Activated CD8-positive, alpha-beta memory T cell treated with anti-CD3 and anti-CD28 coated beads for 36 hours (primary cell): ENCODE results near the gene CD4. TPM values are rescaled to one million over a fixed set of nuclear protein-coding genes. Genes with fewer than 3 reads are reported as not detected.

Experiments
- CTCF ChIA-PET: fragments of 350-600 bp; sonication (Branson Sonifier 250); formaldehyde crosslinking; loops from one replicate; lab custom pipeline; 2021; ENCODE audit warnings: antibody characterized with exemption; lab: Charles Lee
- POLR2A ChIA-PET: fragments of 350-600 bp; sonication (Branson Sonifier 250); formaldehyde crosslinking; loops from one replicate; lab custom pipeline; 2021; ENCODE audit warnings: antibody characterized with exemption; lab: Charles Lee
- total RNA-seq, 2 experiments: library from RNA; stranded (reverse); gene quantifications; one replicate each; pipeline ENCODE4 v1.2.3, GENCODE V29; 2021

Gene CD4
- total RNA-seq, 2 experiments from 2014 or later: 1.4 to 1.6 TPM

DNA sequence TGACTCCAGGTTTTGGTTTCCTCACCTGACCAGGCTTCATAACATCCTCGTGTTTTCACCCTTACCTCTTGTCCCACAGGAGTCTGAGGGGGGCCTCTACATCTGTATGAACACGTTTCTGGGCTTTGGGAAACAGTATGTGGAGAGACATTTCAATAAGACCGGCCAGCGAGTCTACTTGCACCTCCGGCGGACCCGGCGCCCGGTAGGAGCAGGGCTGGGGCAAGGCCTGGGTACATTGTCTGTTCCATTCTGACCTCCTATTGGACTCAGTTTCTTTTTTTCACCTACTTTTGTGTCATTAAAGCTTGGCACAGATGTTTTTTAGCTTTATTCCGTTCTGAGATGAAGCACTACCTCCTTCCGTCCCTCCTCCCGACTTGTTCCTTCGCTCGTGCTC, 66.0 kb downstream of the CD4 start:
- POLR2A ChIA-PET: interaction anchor here (5.0 kb wide), 1 partner anchor 13 kb away, joined by 49 read pairs; the partner anchor contains the start of gene TPI1
- CTCF ChIA-PET: interaction anchor here (0.7 to 4.9 kb wide), 3 partner anchors 12 to 20 kb away, joined by 3 to 63 read pairs (median 7); partner anchors contain the start of gene TPI1

DNA sequence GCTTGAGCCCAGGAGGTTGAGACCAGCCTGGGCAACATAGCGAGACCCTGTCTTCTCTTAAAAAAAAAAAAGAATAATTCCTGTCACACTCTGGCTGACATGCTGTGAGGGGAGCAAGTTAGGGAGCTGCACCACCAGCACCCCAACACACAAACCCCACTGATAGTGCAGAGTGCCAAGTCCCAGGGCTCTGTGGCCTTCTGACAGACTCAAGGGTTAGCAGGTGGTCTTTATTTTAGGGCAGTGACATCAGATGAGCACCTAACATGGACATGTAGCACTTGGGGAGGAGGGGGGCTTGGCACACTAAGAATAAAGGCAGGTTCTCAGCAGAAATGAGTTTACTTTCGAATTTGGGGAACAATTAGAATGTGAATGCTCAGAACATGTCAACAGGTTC, 69.5 kb downstream of the CD4 start:
- ChIA-PET CTCF (interaction anchor here (1.0 to 1.5 kb wide), 2 partner anchors 11 to 33 kb away, joined by 3 read pairs; no protein-coding TSS in a partner anchor), POLR2A (interaction anchor here (0.9 kb wide), 1 partner anchor 13 kb away, joined by 3 read pairs; no protein-coding TSS in a partner anchor)

- ChIA-PET CTCF (interaction anchor here (1.5 kb wide), 1 partner anchor 34 kb away, joined by 3 read pairs; no protein-coding TSS in a partner anchor), POLR2A (no interaction called here)
Observed at GRCh38 chr12:6860116-6860515, 70.8 kb downstream of the CD4 start.

GRCh38 chr12:6860942-6861341, 71.6 kb downstream of the CD4 start:
- POLR2A ChIA-PET: no interaction called here
- CTCF ChIA-PET: interaction anchor here (1.2 to 1.4 kb wide), 3 partner anchors 8 to 11 kb away, joined by 5 to 7 read pairs (median 5); no protein-coding TSS in a partner anchor

DNA sequence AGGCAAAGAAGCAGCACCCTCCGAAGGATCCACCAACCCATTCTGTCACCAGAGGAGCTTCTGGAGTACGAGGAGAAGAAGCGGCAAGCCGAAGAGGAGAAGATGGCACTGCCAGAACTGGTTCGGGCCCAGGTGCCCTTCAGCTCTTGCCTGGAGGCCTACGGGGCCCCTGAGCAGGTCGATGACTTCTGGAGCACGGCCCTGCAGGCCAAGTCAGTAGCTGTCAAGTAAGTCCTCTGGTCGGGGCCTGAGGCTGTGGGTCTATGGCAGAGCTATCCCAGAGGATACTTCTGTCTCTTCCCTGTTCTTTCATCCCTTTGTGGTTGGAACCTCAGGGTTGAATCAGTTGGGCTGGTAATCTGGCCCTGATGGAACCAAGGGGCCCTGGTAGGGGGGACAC, 72.1 kb downstream of the CD4 start:
- POLR2A ChIA-PET: no interaction called here
- CTCF ChIA-PET: interaction anchor here (1.2 to 1.4 kb wide), 3 partner anchors 8 to 11 kb away, joined by 5 to 7 read pairs (median 5); no protein-coding TSS in a partner anchor

- CTCF ChIA-PET: interaction anchor here (0.9 to 7.9 kb wide), 2 partner anchors 9 to 10 kb away, joined by 6 to 63 read pairs; partner anchors contain the start of genes CDCA3 and USP5
- POLR2A ChIA-PET: no interaction called here
Observed at GRCh38 chr12:6863033-6863432, 73.7 kb downstream of the CD4 start.

DNA sequence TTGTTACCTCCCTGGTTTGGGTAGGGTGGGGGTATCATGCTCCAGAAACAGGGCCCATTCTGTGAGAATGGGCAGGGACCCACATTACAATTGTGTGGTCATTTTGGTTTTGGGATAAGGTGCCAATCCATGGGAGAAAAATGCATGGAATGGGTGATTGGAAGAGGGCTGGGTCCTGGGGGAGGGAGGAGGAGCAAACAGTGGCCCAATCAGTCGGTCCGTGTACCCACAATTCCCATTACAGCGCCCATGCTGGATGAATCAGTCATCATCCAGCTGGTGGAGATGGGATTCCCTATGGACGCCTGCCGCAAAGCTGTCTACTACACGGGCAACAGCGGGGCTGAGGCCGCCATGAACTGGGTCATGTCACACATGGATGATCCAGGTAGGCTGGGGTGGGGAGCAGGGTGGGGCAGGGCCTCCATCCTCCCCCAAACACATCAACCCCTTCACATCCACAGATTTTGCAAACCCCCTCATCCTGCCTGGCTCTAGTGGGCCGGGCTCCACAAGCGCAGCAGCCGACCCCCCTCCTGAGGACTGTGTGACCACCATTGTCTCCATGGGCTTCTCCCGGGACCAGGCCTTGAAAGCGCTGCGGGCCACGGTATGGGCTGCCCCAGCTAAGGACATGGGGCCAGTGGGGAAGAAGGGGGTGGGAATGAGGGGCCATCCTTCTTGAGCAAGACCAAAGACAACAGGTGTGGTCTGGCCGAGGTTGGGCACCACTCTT, 74.4 kb downstream of the CD4 start:
- POLR2A ChIA-PET: interaction anchor here (0.7 to 1.6 kb wide), 2 partner anchors 13 to 789 kb away, joined by 3 read pairs; partner anchors contain the start of gene CDCA3
- CTCF ChIA-PET: interaction anchor here (0.9 to 7.9 kb wide), 4 partner anchors 8 to 27 kb away, joined by 3 to 63 read pairs (median 4); partner anchors contain the start of genes CDCA3 and USP5

DNA sequence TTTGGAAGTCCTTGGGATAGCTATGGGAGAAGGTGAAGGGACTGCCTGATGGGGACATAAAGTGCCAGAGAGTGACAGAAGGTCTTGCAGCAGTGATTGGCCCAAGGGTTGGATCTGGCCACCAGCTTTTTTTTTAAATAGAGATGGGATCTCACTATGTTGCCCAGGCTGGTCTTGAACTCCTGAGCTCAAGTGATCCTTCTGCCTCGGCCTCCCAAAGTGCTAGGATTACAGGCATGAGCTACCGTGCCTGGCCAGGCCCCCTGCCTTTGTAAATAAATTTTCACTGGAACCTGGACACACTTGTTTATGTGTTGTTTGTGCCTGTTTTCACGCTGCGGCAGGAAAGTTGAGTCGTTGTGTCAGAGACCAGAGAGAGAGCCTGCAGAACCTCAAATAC, 76.0 kb downstream of the CD4 start:
- ChIA-PET CTCF (interaction anchor here (1.9 to 7.9 kb wide), 2 partner anchors 12 to 99 kb away, joined by 4 to 63 read pairs; partner anchors contain the start of genes CDCA3, PTMS and USP5), POLR2A (interaction anchor here (0.9 to 1.6 kb wide), 2 partner anchors 13 to 14 kb away, joined by 3 to 4 read pairs; partner anchors contain the start of gene CDCA3)

- ChIA-PET POLR2A (interaction anchor here (0.6 to 4.8 kb wide), 6 partner anchors 13 to 123 kb away, joined by 3 to 49 read pairs (median 4); partner anchors contain the start of genes CDCA3, MLF2 and USP5), CTCF (interaction anchor here (1.2 to 7.9 kb wide), 6 partner anchors 13 to 114 kb away, joined by 3 to 63 read pairs (median 4); partner anchors contain the start of genes CDCA3, PTMS and USP5)
Observed at GRCh38 chr12:6866163-6866919, 77.0 kb downstream of the CD4 start.

- ChIA-PET CTCF (interaction anchor here (1.2 to 7.9 kb wide), 6 partner anchors 12 to 115 kb away, joined by 3 to 63 read pairs (median 4); partner anchors contain the start of genes CDCA3, PTMS and USP5), POLR2A (interaction anchor here (0.6 to 4.8 kb wide), 12 partner anchors 9 to 374 kb away, joined by 3 to 49 read pairs (median 3); partner anchors contain the start of genes CDCA3, MLF2, MRPL51 and USP5)
Observed at GRCh38 chr12:6866920-6867412, 77.6 kb downstream of the CD4 start.

DNA sequence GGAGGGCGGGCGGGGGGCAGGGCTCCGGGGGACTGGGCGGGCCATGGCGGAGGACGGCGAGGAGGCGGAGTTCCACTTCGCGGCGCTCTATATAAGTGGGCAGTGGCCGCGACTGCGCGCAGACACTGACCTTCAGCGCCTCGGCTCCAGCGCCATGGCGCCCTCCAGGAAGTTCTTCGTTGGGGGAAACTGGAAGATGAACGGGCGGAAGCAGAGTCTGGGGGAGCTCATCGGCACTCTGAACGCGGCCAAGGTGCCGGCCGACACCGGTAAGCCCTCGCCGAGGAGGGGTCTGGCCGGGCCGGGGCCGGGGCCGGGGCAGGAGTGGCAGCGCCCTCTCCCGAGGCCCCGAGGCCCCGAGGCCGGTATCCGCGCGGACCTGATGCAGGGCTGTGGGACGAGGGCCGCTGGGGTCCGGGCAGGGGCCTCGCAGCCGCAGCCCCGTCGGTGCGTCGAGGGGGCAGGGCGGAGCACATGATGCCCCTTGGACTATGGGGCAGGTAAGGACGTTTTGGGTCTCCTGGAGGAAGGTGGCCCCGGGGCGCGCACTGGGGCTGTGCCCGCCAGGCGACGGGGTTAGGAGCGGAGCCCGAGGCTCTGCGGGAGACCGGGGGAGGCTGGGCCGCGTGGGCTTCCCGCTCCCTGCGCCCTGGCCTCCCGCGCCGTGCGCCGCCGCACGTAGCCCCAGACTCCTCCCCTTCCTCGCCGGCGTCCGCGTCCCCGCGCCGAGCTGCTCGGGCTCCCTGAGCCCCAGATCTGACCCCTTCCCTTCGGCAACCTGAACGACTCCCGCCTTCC, 78.3 kb downstream of the CD4 start, which contains the start of gene TPI1:
TSS of gene TPI1 (plus strand) at position 119 of the 798 bp plus-strand sequence. CDS start at position 155, 36 bp downstream.
- CTCF ChIA-PET: interaction anchor here (0.6 to 7.9 kb wide), 6 partner anchors 12 to 125 kb away, joined by 3 to 63 read pairs (median 3); partner anchors contain the start of genes CDCA3 and USP5
- POLR2A ChIA-PET: interaction anchor here (0.6 to 4.8 kb wide), 14 partner anchors 8 to 374 kb away, joined by 3 to 49 read pairs (median 3); partner anchors contain the start of genes CDCA3, MLF2, MRPL51 and USP5

GRCh38 chr12:6868211-6869048, 79.1 kb downstream of the CD4 start:
- ChIA-PET POLR2A (interaction anchor here (0.7 to 4.8 kb wide), 6 partner anchors 15 to 375 kb away, joined by 3 to 49 read pairs (median 3); partner anchors contain the start of genes CDCA3, MRPL51 and USP5), CTCF (interaction anchor here (0.6 to 7.9 kb wide), 7 partner anchors 15 to 125 kb away, joined by 3 to 63 read pairs (median 5); partner anchors contain the start of genes CDCA3 and USP5)

GRCh38 chr12:6869049-6870021, 80.0 kb downstream of the CD4 start:
- ChIA-PET POLR2A (interaction anchor here (0.7 to 4.8 kb wide), 6 partner anchors 16 to 238 kb away, joined by 3 to 49 read pairs (median 3); partner anchors contain the start of genes CDCA3 and USP5), CTCF (interaction anchor here (0.6 to 7.9 kb wide), 15 partner anchors 8 to 126 kb away, joined by 3 to 63 read pairs (median 5); partner anchors contain the start of genes CDCA3, MLF2, P3H3 and USP5)

- ChIA-PET POLR2A (interaction anchor here (0.7 to 4.8 kb wide), 3 partner anchors 17 to 64 kb away, joined by 3 to 49 read pairs (median 10); partner anchors contain the start of genes CDCA3 and USP5), CTCF (interaction anchor here (1.2 to 7.9 kb wide), 4 partner anchors 17 to 93 kb away, joined by 3 to 63 read pairs (median 6); partner anchors contain the start of genes CDCA3 and USP5)
Observed at GRCh38 chr12:6870304-6870703, 81.0 kb downstream of the CD4 start.
